ENCODE data around the gene DENND6B. TPM values are rescaled to one million over a fixed set of nuclear protein-coding genes. Genes with fewer than 3 reads are reported as not detected.

The DENND6B gene
- total RNA-seq, 1 experiment from 2014 or later, result 11.0 TPM

DNA sequence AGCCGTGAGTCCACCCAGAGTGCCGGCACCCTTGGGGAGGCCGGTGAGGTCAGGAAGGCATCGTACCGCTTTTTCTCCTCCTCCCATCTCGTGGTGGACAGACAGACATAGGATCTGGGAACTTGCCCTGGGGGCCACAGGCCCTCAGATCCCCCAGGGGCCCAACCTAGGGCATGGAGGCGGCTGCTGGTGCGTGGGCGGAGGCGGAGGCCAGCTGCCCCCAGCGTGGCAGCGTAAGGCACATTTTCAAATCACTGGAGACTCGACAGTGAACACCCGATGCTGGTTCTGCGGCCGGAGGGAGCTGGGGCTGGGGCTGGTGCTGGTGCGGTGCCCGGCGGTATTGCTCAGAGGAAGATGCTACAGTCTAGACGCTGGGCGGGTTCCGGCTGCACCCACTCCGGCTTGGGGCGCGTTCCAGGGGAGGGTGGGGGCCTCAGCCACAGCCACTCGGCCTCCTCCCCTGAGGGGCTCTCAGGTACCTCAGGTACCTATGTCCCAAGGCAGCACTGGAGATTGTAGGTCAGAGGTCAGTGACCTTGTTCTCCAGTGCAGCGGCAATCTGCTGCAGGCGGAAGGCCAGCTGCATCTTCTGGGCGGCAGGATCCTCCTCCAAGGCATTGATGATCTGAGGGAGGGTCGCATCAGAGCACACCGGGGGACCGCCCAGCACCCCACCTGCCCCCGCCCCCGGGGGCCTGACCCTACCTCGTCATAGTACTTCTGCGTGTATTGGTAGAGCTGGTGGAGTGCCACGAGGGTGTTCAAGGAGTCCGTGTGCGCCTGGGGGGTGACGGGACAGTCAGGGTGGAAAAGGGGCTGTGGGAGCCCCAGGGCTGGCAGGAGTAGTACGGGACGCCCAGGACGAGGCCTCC lies 51.4 kb downstream of the DENND6B start (continued):
- TF ChIP-seq, protein P1, sequence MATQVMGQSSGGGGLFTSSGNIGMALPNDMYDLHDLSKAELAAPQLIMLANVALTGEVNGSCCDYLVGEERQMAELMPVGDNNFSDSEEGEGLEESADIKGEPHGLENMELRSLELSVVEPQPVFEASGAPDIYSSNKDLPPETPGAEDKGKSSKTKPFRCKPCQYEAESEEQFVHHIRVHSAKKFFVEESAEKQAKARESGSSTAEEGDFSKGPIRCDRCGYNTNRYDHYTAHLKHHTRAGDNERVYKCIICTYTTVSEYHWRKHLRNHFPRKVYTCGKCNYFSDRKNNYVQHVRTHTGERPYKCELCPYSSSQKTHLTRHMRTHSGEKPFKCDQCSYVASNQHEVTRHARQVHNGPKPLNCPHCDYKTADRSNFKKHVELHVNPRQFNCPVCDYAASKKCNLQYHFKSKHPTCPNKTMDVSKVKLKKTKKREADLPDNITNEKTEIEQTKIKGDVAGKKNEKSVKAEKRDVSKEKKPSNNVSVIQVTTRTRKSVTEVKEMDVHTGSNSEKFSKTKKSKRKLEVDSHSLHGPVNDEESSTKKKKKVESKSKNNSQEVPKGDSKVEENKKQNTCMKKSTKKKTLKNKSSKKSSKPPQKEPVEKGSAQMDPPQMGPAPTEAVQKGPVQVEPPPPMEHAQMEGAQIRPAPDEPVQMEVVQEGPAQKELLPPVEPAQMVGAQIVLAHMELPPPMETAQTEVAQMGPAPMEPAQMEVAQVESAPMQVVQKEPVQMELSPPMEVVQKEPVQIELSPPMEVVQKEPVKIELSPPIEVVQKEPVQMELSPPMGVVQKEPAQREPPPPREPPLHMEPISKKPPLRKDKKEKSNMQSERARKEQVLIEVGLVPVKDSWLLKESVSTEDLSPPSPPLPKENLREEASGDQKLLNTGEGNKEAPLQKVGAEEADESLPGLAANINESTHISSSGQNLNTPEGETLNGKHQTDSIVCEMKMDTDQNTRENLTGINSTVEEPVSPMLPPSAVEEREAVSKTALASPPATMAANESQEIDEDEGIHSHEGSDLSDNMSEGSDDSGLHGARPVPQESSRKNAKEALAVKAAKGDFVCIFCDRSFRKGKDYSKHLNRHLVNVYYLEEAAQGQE (IDR thresholded peaks at IDR 0.05; ENCODE audit: low read depth), result no peak
- TF ChIP-seq FOSL1 (IDR thresholded peaks at IDR 0.05; ENCODE audit: low read depth) (no peak), RAD21 (IDR thresholded peaks at IDR 0.05; ENCODE audit: low read depth) (no peak), CBX3 (IDR thresholded peaks at IDR 0.05; ENCODE audit: low read depth) (no peak), ZNF274 (IDR thresholded peaks at IDR 0.05; ENCODE audit: low read depth, low read length) (no peak)

DNA sequence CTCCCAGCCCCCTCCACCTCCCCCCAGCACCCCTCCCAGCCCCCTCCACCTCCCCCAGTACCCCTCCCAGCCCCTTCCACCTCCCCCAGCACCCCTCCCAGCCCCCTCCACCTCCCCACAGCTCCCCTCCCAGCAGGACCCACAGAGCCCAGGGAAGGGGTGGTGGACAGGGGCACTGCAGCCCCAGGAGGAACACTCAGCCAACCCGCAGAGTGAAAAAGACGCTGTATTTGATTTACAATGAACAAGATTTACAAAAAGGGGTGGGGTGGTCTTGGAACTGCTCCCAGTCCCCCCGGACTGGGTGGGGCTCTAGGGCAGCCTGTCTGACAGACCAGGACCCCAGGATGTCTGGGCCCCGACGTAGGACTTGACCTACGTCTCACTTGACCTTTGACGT lies 52.0 kb downstream of the DENND6B start:
- Histone ChIP-seq H3K4me2 (ENCODE audit: low read length) (no peak overlapping the region), H3K27me3 (ENCODE audit: insufficient read depth, low read length) (no peaks in the 10 kb centered on the region), H3K9me3 (ENCODE audit: control insufficient read depth in 1 of 2, insufficient read depth in 1 of 2, low read depth in 1 of 2, low read length in 2 of 2) (peaks cover 4 to 11% of the 10 kb centered on the region in 2 experiments; a peak in 2 of 4 replicates), H3K4me1 (ENCODE audit: control insufficient read depth in 1 of 2, insufficient read depth in 2 of 2, low read length in 2 of 2) (peaks cover 10 to 38% of the 10 kb centered on the region in 2 experiments), H3K36me3 (ENCODE audit: control insufficient read depth in 1 of 2, insufficient read depth in 2 of 2, low read length in 2 of 2) (peaks cover 13 to 49% of the 10 kb centered on the region in 2 experiments), H3K9me2 (ENCODE audit: insufficient read depth) (no peaks in the 10 kb centered on the region), H2AFZ (ENCODE audit: low read depth, low read length, poor library complexity, severe bottlenecking) (no peak overlapping the region), H4K20me1 (ENCODE audit: insufficient read depth) (no peaks in the 10 kb centered on the region), H3K9ac (ENCODE audit: low read length) (no peak overlapping the region), H3K27ac (ENCODE audit: low read depth, low read length) (peak overlapping the region; percentile 8; the same call in 1 of the 2 replicates), H3K4me3 (replicated peaks in 1 of 2; ENCODE audit: low read depth in 1 of 2, low read length in 2 of 2) (no peak overlapping the region), H3K79me2 (ENCODE audit: insufficient read depth, low read length) (no peaks in the 10 kb centered on the region; the same call in 1 of the 2 replicates)
- no peak for TF ChIP-seq SP1 (IDR thresholded peaks at IDR 0.05; ENCODE audit: low read depth)
- TF ChIP-seq, protein P2, sequence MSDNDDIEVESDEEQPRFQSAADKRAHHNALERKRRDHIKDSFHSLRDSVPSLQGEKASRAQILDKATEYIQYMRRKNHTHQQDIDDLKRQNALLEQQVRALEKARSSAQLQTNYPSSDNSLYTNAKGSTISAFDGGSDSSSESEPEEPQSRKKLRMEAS (IDR thresholded peaks at IDR 0.05), result no peak
- no peak for DNase-seq (ENCODE audit: low read depth, low spot score)
- ChIA-PET CTCF (no interaction called here), POLR2A (no interaction called here), RAD21 (ENCODE audit: low non-redundant PET in 1 of 2, low total read pairs in 2 of 2, uncharacterized antibody in 2 of 2, unreplicated experiment in 2 of 2) (no interaction called here)
- intact Hi-C loops (cut with micrococcal nuclease), result loop anchor here (1.0 kb wide), 2 partner anchors 53 to 68 kb away; partner anchors contain the start of gene DENND6B
- no peak for ATAC-seq
- no TSS peak for BruUV-seq (replicated peaks)
